Measurements from ENCODE around the gene PP2D1. TPM values are rescaled to one million over a fixed set of nuclear protein-coding genes. Genes with fewer than 3 reads are reported as not detected.

Gene PP2D1
- total and polyA plus RNA-seq, 9 of the 15 experiments (the other 6 are each of a cell fraction or from before 2014, with no cell fraction given) = 0.07 to 0.10 TPM; not detected in 7

- no peak for TF ChIP-seq ZNF318 (IDR thresholded peaks at IDR 0.05; ENCODE audit: borderline replicate concordance in 1 of 2, low read depth in 1 of 2)
- TF ChIP-seq RAD21 (CRISPR knock-in tag; conservative IDR thresholded peaks at IDR 0.05 in 1 of 2, IDR thresholded peaks at IDR 0.05 in 1 of 2) = no peak
- no peak for TF ChIP-seq MXI1 (IDR thresholded peaks at IDR 0.05; ENCODE audit: low read depth, low read length)
- TF ChIP-seq TEAD4 (IDR thresholded peaks at IDR 0.05; ENCODE audit: low read length) = no peak
- no peak for TF ChIP-seq TEAD4 (CRISPR knock-in tag; IDR thresholded peaks at IDR 0.05; ENCODE audit: borderline replicate concordance)
- TF ChIP-seq CTBP1 (IDR thresholded peaks at IDR 0.05; ENCODE audit: borderline replicate concordance) = 0 out of 2 replicates have a peak, but pooled peaks have one; percentile 21
- 0 out of 3 replicates have a peak, but pooled peaks of 1 of the 2 experiments have one; percentile 23 for TF ChIP-seq CBX3 (IDR thresholded peaks at IDR 0.05; ENCODE audit: borderline replicate concordance in 1 of 2, low read length in 2 of 2)
- TF ChIP-seq GMEB1 (CRISPR knock-in tag; IDR thresholded peaks at IDR 0.05) = no peak
- no peak for TF ChIP-seq POU5F1 (IDR thresholded peaks at IDR 0.05; ENCODE audit: borderline replicate concordance, low read depth, low read length, partially characterized antibody)
- no peak for TF ChIP-seq RFX1 (IDR thresholded peaks at IDR 0.05)
- no peak for TF ChIP-seq HMG20B (CRISPR knock-in tag; IDR thresholded peaks at IDR 0.05)
- no peak for TF ChIP-seq TGIF2 (CRISPR knock-in tag; IDR thresholded peaks at IDR 0.05)
- TF ChIP-seq CEBPG (CRISPR knock-in tag; IDR thresholded peaks at IDR 0.05) = peak; percentile 70
- peak; percentile 60 to 93 for TF ChIP-seq CEBPG (tag; conservative IDR thresholded peaks at IDR 0.05 in 1 of 2, IDR thresholded peaks at IDR 0.05 in 1 of 2)
- TF ChIP-seq ATF4 (CRISPR knock-in tag; IDR thresholded peaks at IDR 0.05) = no peak
- TF ChIP-seq EZH2 (IDR thresholded peaks at IDR 0.05; ENCODE audit: borderline replicate concordance, low read depth, low read length) = no peak
- no peak for TF ChIP-seq SMC3 (conservative IDR thresholded peaks at IDR 0.05; ENCODE audit: insufficient read depth, low read depth, low read length)
Observed at GRCh38 chr3:19945534-19945933, 66.5 kb downstream of the PP2D1 start (continued).

Data from K562 (cell line).